Smooth muscle cell (in vitro differentiated cells): ENCODE data around the gene COMMD1. TPM values are rescaled to one million over a fixed set of nuclear protein-coding genes. Genes with fewer than 3 reads are reported as not detected.

Experiments used
- DNase-seq: peaks from one replicate; lab custom pipeline; 2025; ENCODE audit not compliant: unreplicated experiment; lab: John Stamatoyannopoulos, UW
- H2AFZ ChIP-seq: fragments of 200-600 bp; sonication (generic); 2 replicates; pipeline ENCODE4 v1.6.0; 2016; ENCODE audit warnings: antibody characterized with exemption, low read depth, mild to moderate bottlenecking
- H3F3A ChIP-seq: fragments of 200-600 bp; sonication (generic); 2 replicates; pipeline ENCODE4 v1.6.0; 2017; ENCODE audit warnings: antibody characterized with exemption, low read depth
- H3K27ac ChIP-seq: fragments of 200-600 bp; sonication (generic); 2 replicates; pipeline ENCODE4 v1.5.1; 2016; ENCODE audit warnings: low read depth, mild to moderate bottlenecking
- H3K27me3 ChIP-seq: fragments of 200-600 bp; sonication (generic); 2 replicates; pipeline ENCODE4 v1.6.1; 2016; ENCODE audit warnings: low read depth, mild to moderate bottlenecking
- H3K36me3 ChIP-seq: fragments of 200-600 bp; sonication (generic); 2 replicates; pipeline ENCODE4 v1.5.1; 2016; ENCODE audit warnings: low read depth
- H3K4me1 ChIP-seq: fragments of 200-600 bp; sonication (generic); 2 replicates; pipeline ENCODE4 v1.5.1; 2016; ENCODE audit warnings: low read depth
- H3K4me2 ChIP-seq: fragments of 200-600 bp; sonication (generic); 2 replicates; pipeline ENCODE4 v1.6.0; 2016; ENCODE audit warnings: mild to moderate bottlenecking
- H3K4me3 ChIP-seq: fragments of 200-600 bp; sonication (generic); 2 replicates; pipeline ENCODE4 v1.5.1; 2016; ENCODE audit warnings: mild to moderate bottlenecking
- H3K79me2 ChIP-seq: fragments of 200-600 bp; sonication (generic); 2 replicates; pipeline ENCODE4 v1.6.0; 2016; ENCODE audit warnings: low read depth, mild to moderate bottlenecking
- H3K9ac ChIP-seq: fragments of 200-600 bp; sonication (generic); 2 replicates; pipeline ENCODE4 v1.6.0; 2016; ENCODE audit warnings: low read depth
- H3K9me3 ChIP-seq: fragments of 200-600 bp; sonication (generic); replicated peaks from 2 replicates; pipeline ENCODE4 v1.5.1; 2016; ENCODE audit warnings: low read depth
- H4K20me1 ChIP-seq: fragments of 200-600 bp; sonication (generic); 2 replicates; pipeline ENCODE4 v1.6.0; 2016; ENCODE audit warnings: low read depth
- CTCF ChIP-seq: fragments of 200-600 bp; sonication (generic); IDR thresholded peaks from 2 replicates; pipeline ENCODE4 v1.5.1; 2017; ENCODE audit warnings: borderline replicate concordance, mild to moderate bottlenecking, antibody characterized with exemption; ENCODE audit not compliant: insufficient read depth, poor library complexity, severe bottlenecking
- WGBS: methylation state at CpG from one replicate; pipeline ENCODE4 v1.1.7; 2016; ENCODE audit warnings: low lambda C conversion rate; 5-methylcytosine and 5-hydroxymethylcytosine counted together
- polyA plus RNA-seq: library from polyadenylated mRNA; unstranded; fragments of >200 nt; fragmentation: Nextera tagmentation; extraction: Ambion mirVana; gene quantifications from 2 replicates; pipeline ENCODE4 v1.2.1, GENCODE V29; 2016
- total RNA-seq: library from RNA; depleted of rRNA; stranded (reverse); fragments of >200 nt; gene quantifications from 2 replicates; pipeline ENCODE4 v1.2.3, GENCODE V29; 2014

COMMD1 gene
- total and polyA plus RNA-seq, 2 experiments from 2014 or later: 50.6 to 82.9 TPM

GRCh38 chr2:61882850-61883249, 22.6 kb upstream of the COMMD1 start:
- H3K79me2 ChIP-seq: peaks cover 49% of the 10 kb centered on the region
- no peak overlapping the region for H3K9ac ChIP-seq
- peaks cover 8% of the 10 kb centered on the region for H3F3A ChIP-seq
- TF ChIP-seq CTCF: no peak
- peaks cover 36% of the 10 kb centered on the region for H3K36me3 ChIP-seq
- no peaks in the 10 kb centered on the region for H3K9me3 ChIP-seq
- no peak overlapping the region for H3K27ac ChIP-seq
- peaks cover 12% of the 10 kb centered on the region for H3K4me1 ChIP-seq
- H2AFZ ChIP-seq: no peak overlapping the region
- no peak overlapping the region for H3K4me2 ChIP-seq
- H3K4me3 ChIP-seq: no peak overlapping the region
- WGBS: 97% methylated on average over 5 of the region's 5 CpGs
- no peak for DNase-seq
- peaks cover 60% of the 10 kb centered on the region for H4K20me1 ChIP-seq
- no peaks in the 10 kb centered on the region for H3K27me3 ChIP-seq

GRCh38 chr2:61885896-61886603, 19.4 kb upstream of the COMMD1 start:
- Histone ChIP-seq H3K4me1 (peaks cover 12% of the 10 kb centered on the region), H3K27ac (no peak overlapping the region), H3K9ac (no peak overlapping the region), H2AFZ (no peak overlapping the region), H3K27me3 (no peaks in the 10 kb centered on the region), H3K36me3 (peaks cover 17% of the 10 kb centered on the region), H3K4me3 (peak overlapping the region; percentile 91), H3K4me2 (peak overlapping the region; percentile 94), H4K20me1 (peaks cover 46% of the 10 kb centered on the region), H3K9me3 (no peaks in the 10 kb centered on the region), H3K79me2 (peaks cover 54% of the 10 kb centered on the region), H3F3A (no peaks in the 10 kb centered on the region)
- DNase-seq: no peak
- WGBS: 88% methylated on average over 18 of the region's 18 CpGs
- no peak for TF ChIP-seq CTCF

- peak overlapping the region; percentile 98 for H3K9ac ChIP-seq
- H3K36me3 ChIP-seq: peaks cover 3% of the 10 kb centered on the region
- peaks cover 12% of the 10 kb centered on the region for H3K4me1 ChIP-seq
- peak overlapping the region; percentile 91 for H3K4me3 ChIP-seq
- H3K79me2 ChIP-seq: peaks cover 54% of the 10 kb centered on the region
- 2% methylated on average over 18 of the region's 18 CpGs for WGBS
- H3K9me3 ChIP-seq: no peaks in the 10 kb centered on the region
- DNase-seq: no peak
- TF ChIP-seq CTCF: no peak
- peak overlapping the region; percentile 76 for H2AFZ ChIP-seq
- H4K20me1 ChIP-seq: peaks cover 46% of the 10 kb centered on the region
- H3K4me2 ChIP-seq: peak overlapping the region; percentile 94
- H3K27ac ChIP-seq: peak overlapping the region; percentile 96
- no peaks in the 10 kb centered on the region for H3F3A ChIP-seq
- no peaks in the 10 kb centered on the region for H3K27me3 ChIP-seq
Observed at GRCh38 chr2:61887717-61888266, 17.7 kb upstream of the COMMD1 start.
